SK-N-SH (cell line): Measurements from ENCODE around the gene ODAM.

ENCODE experiments used
- TCF12 ChIP-seq: IDR thresholded peaks from 2 replicates; pipeline ENCODE4 v1.4.0; 2012
- TF ChIP-seq, protein P1 (sequence below): fragments of 200-600 bp; sonication (generic); IDR thresholded peaks from 2 replicates; pipeline ENCODE4 v1.6.1; 2017; ENCODE audit warnings: antibody characterized with exemption, mild to moderate bottlenecking, moderate library complexity

DNA sequence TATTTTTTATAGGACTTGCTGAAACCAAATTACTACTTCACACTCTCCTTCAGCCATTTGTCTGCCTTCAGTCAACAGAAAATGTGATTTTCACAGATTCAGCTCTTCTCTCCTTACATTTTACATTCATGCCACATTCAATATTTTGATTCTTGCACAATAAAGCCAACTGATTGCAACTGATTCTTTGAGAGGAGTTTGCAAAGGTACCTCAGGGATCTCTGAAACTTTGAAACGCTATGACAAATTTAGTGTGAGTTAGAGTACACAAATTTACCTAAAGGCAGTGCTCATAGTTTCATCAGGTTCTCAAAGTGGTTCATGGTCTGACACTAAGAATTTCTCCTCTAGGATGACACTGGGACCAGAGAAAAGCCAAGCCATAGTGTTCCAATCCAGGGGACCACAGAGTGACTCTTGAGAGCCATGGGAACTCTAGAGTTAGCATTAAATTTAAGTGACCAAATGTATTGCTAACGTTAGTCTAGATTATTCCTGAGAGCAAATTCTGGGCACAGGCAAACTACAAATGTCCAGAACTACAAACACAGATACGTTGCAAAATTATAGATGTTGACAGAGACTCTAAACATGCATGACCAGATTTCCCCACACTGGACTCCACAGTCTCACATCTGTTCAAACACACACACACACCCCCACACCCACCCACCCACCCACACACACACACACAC, 55.9 kb downstream of the ODAM start:
- TF ChIP-seq TCF12 = no peak
- TF ChIP-seq, protein P1, sequence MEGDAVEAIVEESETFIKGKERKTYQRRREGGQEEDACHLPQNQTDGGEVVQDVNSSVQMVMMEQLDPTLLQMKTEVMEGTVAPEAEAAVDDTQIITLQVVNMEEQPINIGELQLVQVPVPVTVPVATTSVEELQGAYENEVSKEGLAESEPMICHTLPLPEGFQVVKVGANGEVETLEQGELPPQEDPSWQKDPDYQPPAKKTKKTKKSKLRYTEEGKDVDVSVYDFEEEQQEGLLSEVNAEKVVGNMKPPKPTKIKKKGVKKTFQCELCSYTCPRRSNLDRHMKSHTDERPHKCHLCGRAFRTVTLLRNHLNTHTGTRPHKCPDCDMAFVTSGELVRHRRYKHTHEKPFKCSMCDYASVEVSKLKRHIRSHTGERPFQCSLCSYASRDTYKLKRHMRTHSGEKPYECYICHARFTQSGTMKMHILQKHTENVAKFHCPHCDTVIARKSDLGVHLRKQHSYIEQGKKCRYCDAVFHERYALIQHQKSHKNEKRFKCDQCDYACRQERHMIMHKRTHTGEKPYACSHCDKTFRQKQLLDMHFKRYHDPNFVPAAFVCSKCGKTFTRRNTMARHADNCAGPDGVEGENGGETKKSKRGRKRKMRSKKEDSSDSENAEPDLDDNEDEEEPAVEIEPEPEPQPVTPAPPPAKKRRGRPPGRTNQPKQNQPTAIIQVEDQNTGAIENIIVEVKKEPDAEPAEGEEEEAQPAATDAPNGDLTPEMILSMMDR = no peak
